Astrocyte of the cerebellum (primary cell): ENCODE measurements around the gene ANKRD11.
A peak's percentile ranks its signal among the peaks of the same experiment; 100 is the strongest.

ENCODE experiments used
- DNase-seq: peaks from one replicate; pipeline ENCODE4 v3.0.0-alpha.2; 2011; ENCODE audit warnings: low read depth
- H3K4me3 ChIP-seq: 2 replicates; pipeline ENCODE4 v1.5.1; 2011; ENCODE audit warnings: mild to moderate bottlenecking, low read depth, low read length, moderate library complexity
- CTCF ChIP-seq: IDR thresholded peaks from 2 replicates; pipeline ENCODE4 v1.5.1; 2012; ENCODE audit warnings: low read length, low read depth, moderate library complexity, mild to moderate bottlenecking; ENCODE audit errors: missing control alignments
- in situ Hi-C: cut with HindIII; loops from 2 replicates; pipeline ENCODE4 v1.10.0; 2017; ENCODE audit warnings: low sequenced_read_pairs

The ANKRD11 gene

GRCh38 chr16:89417352-89417751 lies 73.0 kb downstream of the ANKRD11 start:
- in situ Hi-C loops, result no loop called here
- TF ChIP-seq CTCF, result no peak
- no peak for DNase-seq
- no peak overlapping the region for H3K4me3 ChIP-seq

DNA sequence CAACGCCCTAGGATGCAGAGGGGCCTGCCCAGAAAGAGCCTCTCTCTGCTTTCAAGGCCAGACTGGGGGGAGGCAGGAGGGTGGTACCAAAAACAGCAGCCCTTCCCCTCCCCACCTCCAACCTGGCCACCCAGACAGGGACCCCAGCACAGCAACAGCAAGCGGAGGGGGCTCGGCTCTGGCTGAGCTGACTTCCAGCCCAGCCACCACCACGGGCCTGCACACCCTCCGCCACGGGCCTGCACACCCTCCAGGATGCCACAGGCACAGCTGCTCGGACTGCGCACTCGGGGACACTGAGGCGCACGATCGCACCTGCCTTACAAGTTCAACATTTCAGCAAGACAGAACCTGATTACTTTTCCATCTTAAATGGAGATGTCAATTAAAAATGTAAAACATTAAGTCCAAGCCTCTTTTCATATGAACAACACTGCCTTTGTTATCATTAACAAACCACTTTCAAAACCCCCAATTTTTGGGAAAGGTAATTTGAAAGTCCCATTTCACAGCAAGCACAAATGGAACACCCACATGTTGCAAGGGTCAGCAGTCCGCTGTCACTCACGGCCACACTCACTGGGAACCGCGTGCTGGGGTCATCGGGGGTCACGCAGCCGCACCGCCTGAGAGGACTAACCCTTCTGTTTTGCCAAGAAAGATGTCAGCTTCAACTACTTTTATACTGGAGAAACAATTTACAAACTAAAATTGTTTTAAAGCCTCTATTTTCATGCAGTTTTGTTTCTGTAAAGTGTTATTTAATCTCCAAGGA lies 76.4 kb downstream of the ANKRD11 start:
- TF ChIP-seq CTCF, result no peak
- in situ Hi-C loops, result no loop called here
- DNase-seq, result no peak
- no peak overlapping the region for H3K4me3 ChIP-seq

- H3K4me3 ChIP-seq, result no peak overlapping the region
- no peak for TF ChIP-seq CTCF
- no peak for DNase-seq
- in situ Hi-C loops, result no loop called here
These were observed 77.5 kb downstream of the ANKRD11 start for GRCh38 chr16:89412811-89413210.

DNA sequence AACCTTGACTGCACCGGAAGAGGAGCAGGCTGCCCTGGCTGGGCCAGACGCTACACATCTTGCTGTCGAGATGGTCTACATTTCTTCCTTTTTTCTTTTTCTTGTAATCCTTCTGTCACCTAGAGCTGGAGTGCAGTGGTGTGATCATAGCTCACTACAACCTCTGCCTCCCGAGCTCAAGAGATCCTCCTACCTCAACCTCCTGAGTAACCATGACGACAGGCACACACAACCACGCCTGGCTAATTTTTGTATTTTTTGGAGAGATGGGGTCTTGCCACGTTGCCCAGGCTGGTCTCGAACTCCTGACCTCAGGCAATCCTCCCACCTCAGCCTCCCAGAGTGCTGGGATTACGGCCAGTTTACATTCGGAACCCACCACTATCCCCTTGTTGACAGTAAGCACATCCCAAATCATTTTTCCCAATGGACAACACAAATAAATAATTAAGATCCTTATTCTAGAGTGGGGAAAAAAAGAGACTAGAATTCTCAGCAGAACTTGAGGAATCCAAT lies 79.0 kb downstream of the ANKRD11 start:
- TF ChIP-seq CTCF, result no peak
- in situ Hi-C loops, result no loop called here
- H3K4me3 ChIP-seq, result no peak overlapping the region
- no peak for DNase-seq

GRCh38 chr16:89410794-89411309 lies 79.5 kb downstream of the ANKRD11 start:
- peak; percentile 87 for DNase-seq
- no peak overlapping the region for H3K4me3 ChIP-seq
- in situ Hi-C loops, result no loop called here
- TF ChIP-seq CTCF, result peak; percentile 23

DNA sequence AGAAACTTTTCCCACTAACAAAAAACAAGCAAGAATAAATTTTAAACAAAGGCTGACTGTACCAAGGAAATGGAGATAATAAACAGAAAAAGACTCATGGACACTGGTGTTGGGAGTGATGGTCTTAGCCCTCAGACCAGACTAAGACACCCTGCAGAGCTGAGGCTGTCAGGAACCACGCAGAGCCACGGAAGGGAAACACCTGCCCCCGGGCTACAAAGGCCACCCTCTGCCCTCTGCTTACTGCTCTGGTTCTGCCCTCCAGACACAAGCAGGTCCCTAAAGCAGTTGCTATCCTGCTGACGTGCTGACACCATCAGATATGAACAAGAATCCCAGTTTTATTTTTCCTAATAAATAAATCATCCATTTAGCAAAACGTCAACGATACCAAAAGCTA lies 80.0 kb downstream of the ANKRD11 start:
- in situ Hi-C loops, result no loop called here
- TF ChIP-seq CTCF, result no peak
- DNase-seq, result no peak
- H3K4me3 ChIP-seq, result no peak overlapping the region
